OCI-LY1 (cell line): ENCODE data around the gene TSEN2.
"Not testable (repeated sequence)": the region's sequence is repeated elsewhere in the genome, so short reads cannot be mapped to it uniquely, and the experiment has no call there.

Experiments used
- H2AFZ ChIP-seq: fragments of 200-600 bp; sonication (generic), shearing (Covaris generic); 2 replicates; pipeline ENCODE4 v1.6.0; 2014; ENCODE audit warnings: antibody characterized with exemption, mild to moderate bottlenecking, low read length
- H3F3A ChIP-seq: fragments of 200-600 bp; sonication (generic), shearing (Covaris generic); 2 replicates; pipeline ENCODE4 v1.6.0; 2014; ENCODE audit warnings: mild to moderate bottlenecking, antibody characterized with exemption, low read length, moderate library complexity; ENCODE audit not compliant: insufficient read depth
- H3K27ac ChIP-seq: fragments of 200-600 bp; sonication (generic); 2 replicates; pipeline ENCODE4 v1.5.1; 2014; ENCODE audit warnings: low read length, mixed run types, mild to moderate bottlenecking, low read depth; ENCODE audit not compliant: poor library complexity, severe bottlenecking
- H3K27me3 ChIP-seq: fragments of 200-600 bp; sonication (generic); 2 replicates; pipeline ENCODE4 v1.6.0; 2014; ENCODE audit warnings: antibody characterized with exemption, mild to moderate bottlenecking, low read length, moderate library complexity; ENCODE audit not compliant: insufficient read depth
- H3K36me3 ChIP-seq: fragments of 200-600 bp; sonication (generic); 2 replicates; pipeline ENCODE4 v1.6.1; 2014; ENCODE audit warnings: mild to moderate bottlenecking, antibody characterized with exemption, low read length, moderate library complexity, mixed read lengths; ENCODE audit not compliant: insufficient read depth
- H3K4me1 ChIP-seq: fragments of 200-600 bp; sonication (generic); 2 replicates; pipeline ENCODE4 v1.5.1; 2014; ENCODE audit warnings: mild to moderate bottlenecking, low read length, moderate library complexity; ENCODE audit not compliant: insufficient read depth, severe bottlenecking
- H3K4me2 ChIP-seq: fragments of 200-600 bp; sonication (generic), shearing (Covaris generic); 2 replicates; pipeline ENCODE4 v1.6.1; 2014; ENCODE audit warnings: low read length
- H3K4me3 ChIP-seq: fragments of 200-600 bp; sonication (generic); 2 replicates; pipeline ENCODE4 v1.5.1; 2014; ENCODE audit warnings: low read length, low read depth, mild to moderate bottlenecking, mixed read lengths; ENCODE audit not compliant: poor library complexity, severe bottlenecking
- H3K79me2 ChIP-seq: fragments of 200-600 bp; shearing (Covaris generic); 2 replicates; pipeline ENCODE4 v1.6.1; 2016; ENCODE audit warnings: mixed run types, low read length, mixed read lengths; ENCODE audit not compliant: insufficient read depth
- H3K9ac ChIP-seq: fragments of 200-600 bp; sonication (generic), shearing (Covaris generic); 2 replicates; pipeline ENCODE4 v1.6.1; 2014; ENCODE audit warnings: mild to moderate bottlenecking, low read length, mixed read lengths
- H3K9me2 ChIP-seq: fragments of 200-600 bp; sonication (generic), shearing (Covaris generic); 2 replicates; pipeline ENCODE4 v1.6.1; 2014; ENCODE audit warnings: low read depth, mild to moderate bottlenecking, low read length, mixed read lengths
- H3K9me3 ChIP-seq: fragments of 200-600 bp; shearing (Covaris generic); 2 replicates; pipeline ENCODE4 v1.6.1; 2014; ENCODE audit warnings: low read length, mixed read lengths
- H4K20me1 ChIP-seq: fragments of 200-600 bp; sonication (generic), shearing (Covaris generic); 2 replicates; pipeline ENCODE4 v1.6.0; 2016; ENCODE audit warnings: mild to moderate bottlenecking, low read length; ENCODE audit not compliant: insufficient read depth
- CTCF ChIP-seq: fragments of 200-600 bp; sonication (generic), shearing (Covaris generic); IDR thresholded peaks from 2 replicates; pipeline ENCODE4 v1.5.1; 2017; ENCODE audit warnings: mild to moderate bottlenecking, antibody characterized with exemption, low read length, moderate library complexity, mixed read lengths
- EZH2 ChIP-seq: fragments of 200-600 bp; sonication (generic), shearing (Covaris generic); IDR thresholded peaks from 2 replicates; pipeline ENCODE4 v1.8.0; 2017; ENCODE audit warnings: borderline replicate concordance, mixed run types, mild to moderate bottlenecking, antibody characterized with exemption, low read length, moderate library complexity, mixed read lengths

The TSEN2 gene

GRCh38 chr3:12447075-12447474 is 37.2 kb upstream of the TSEN2 start:
- TF ChIP-seq CTCF: no peak
- TF ChIP-seq EZH2: no peak

GRCh38 chr3:12448404-12449202 is 35.7 kb upstream of the TSEN2 start:
- not testable (repeated sequence) for H2AFZ ChIP-seq

More at GRCh38 chr3:12447075-12447474, 37.2 kb upstream of the TSEN2 start:
- Histone ChIP-seq H3F3A (no peaks in the 10 kb centered on the region), H3K79me2 (no peaks in the 10 kb centered on the region), H3K27ac (no peak overlapping the region), H4K20me1 (no peaks in the 10 kb centered on the region), H3K9me2 (no peaks in the 10 kb centered on the region), H3K36me3 (no peaks in the 10 kb centered on the region), H3K4me3 (no peak overlapping the region), H3K27me3 (no peaks in the 10 kb centered on the region), H3K4me2 (no peak overlapping the region), H3K9ac (no peak overlapping the region), H3K9me3 (no peaks in the 10 kb centered on the region), H2AFZ (no peak overlapping the region), H3K4me1 (no peaks in the 10 kb centered on the region)

GRCh38 chr3:12449889-12450682 is 34.2 kb upstream of the TSEN2 start:
- Histone ChIP-seq H3K4me2 (no peak overlapping the region), H3K4me1 (no peaks in the 10 kb centered on the region), H3K27me3 (no peaks in the 10 kb centered on the region; the same call in 1 of the 2 replicates), H3K9me3 (no peaks in the 10 kb centered on the region), H3K79me2 (no peaks in the 10 kb centered on the region), H3F3A (no peaks in the 10 kb centered on the region), H4K20me1 (no peaks in the 10 kb centered on the region), H2AFZ (no peak overlapping the region), H3K9me2 (no peaks in the 10 kb centered on the region), H3K36me3 (no peaks in the 10 kb centered on the region), H3K27ac (no peak overlapping the region), H3K9ac (no peak overlapping the region), H3K4me3 (no peak overlapping the region)
- TF ChIP-seq CTCF (no peak), EZH2 (no peak)

More at GRCh38 chr3:12448404-12449202, 35.7 kb upstream of the TSEN2 start:
- H3K4me1 ChIP-seq, H3K79me2 ChIP-seq, H3F3A ChIP-seq, H3K9me3 ChIP-seq, H3K27me3 ChIP-seq, H3K4me3 ChIP-seq, H3K27ac ChIP-seq, H3K9me2 ChIP-seq, H3K9ac ChIP-seq, H3K36me3 ChIP-seq, H4K20me1 ChIP-seq, H3K4me2 ChIP-seq: not testable (repeated sequence)
